HG02943 (cell line): ENCODE measurements around the gene UGT1A8.
"Not testable (repeated sequence)": the region's sequence is repeated elsewhere in the genome, so short reads cannot be mapped to it uniquely, and the experiment has no call there.

Experiments used
- ATAC-seq: cut with Tn5 transposase; IDR thresholded peaks from one replicate; pipeline ENCODE4 v1.9.1; 2021; ENCODE audit warnings: mild to moderate bottlenecking, low read depth, moderate library complexity; ENCODE audit not compliant: unreplicated experiment

The UGT1A8 gene

DNA sequence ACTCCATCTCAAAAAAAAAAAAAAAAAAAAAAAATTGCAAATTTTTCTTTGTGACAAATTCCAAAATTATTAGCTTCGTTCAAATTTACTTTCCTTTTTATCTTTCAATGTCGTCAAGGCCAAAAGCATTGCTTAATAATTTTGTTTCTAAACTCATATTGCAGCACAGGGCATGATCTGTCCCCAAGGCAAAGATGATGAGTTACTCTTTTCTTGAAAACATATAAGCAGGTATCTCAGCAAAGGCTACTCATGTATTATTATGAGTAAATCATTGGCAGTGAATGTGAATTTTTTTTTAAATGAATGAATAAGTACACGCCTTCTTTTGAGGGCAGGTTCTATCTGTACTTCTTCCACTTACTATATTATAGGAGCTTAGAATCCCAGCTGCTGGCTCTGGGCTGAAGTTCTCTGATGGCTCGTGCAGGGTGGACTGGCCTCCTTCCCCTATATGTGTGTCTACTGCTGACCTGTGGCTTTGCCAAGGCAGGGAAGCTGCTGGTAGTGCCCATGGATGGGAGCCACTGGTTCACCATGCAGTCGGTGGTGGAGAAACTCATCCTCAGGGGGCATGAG lies 64.2 kb downstream of the UGT1A8 start, which contains the start of gene UGT1A7:
Gene UGT1A7, plus strand, starts transcription at position 381 of the 579 bp plus-strand sequence. Its CDS starts 37 bp downstream, at position 418.
- no peak for ATAC-seq

DNA sequence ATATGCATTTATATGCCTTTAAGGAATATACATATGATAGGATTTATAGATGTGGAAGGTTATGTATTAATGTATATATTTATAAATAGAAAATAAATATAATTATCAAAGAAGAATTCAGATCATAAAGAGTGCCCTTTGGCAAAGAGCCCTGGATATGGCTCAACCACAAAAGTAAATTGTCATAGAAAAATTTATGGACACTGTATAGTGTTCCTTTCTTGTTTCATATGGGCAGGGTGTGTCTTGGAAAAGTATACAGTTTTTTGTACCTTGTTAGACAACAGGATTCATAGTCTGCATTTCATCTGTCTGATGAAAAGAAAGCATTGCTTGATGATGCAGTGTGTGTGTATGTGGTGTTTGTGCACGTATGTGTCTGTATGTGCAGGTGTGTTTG lies 67.2 kb downstream of the UGT1A8 start:
- no peak for ATAC-seq

DNA sequence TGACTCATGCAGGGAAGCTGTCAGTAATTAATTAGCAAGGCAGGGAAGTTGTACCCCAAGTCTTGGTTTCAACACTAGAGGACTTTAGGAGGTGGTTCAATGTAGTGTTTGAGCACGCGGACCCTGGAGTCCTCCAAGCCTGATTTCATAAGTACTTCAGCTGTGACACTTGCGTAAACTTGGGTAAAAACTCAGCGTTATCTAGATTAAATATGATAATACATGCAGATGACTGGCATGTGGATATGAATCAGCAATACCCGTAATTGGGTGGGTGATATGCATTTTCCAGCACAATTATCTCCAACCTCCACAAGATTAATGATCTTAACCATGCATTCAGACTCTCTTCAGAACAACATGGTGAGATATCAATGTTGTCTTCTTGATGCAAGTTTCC lies 69.5 kb downstream of the UGT1A8 start:
- no peak for ATAC-seq

DNA sequence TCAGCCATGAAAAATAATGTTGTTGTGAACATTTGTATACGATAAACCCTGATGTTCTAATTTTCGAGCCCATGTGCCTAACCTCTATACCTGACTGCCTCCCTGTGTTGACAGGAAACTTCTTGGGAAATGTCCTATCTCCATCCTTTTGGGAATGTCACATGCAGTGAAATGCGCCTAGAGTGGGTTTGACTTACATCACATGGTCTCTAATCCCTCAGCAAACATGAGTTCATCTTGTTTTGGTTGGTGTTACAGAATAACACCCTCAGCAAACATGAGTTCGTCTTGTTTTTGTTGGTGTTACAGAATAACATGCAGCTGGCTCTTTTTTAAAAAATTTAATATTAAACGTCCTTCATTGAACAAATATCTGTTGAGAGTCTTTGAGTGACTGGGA lies 70.9 kb downstream of the UGT1A8 start:
- ATAC-seq: no peak

DNA sequence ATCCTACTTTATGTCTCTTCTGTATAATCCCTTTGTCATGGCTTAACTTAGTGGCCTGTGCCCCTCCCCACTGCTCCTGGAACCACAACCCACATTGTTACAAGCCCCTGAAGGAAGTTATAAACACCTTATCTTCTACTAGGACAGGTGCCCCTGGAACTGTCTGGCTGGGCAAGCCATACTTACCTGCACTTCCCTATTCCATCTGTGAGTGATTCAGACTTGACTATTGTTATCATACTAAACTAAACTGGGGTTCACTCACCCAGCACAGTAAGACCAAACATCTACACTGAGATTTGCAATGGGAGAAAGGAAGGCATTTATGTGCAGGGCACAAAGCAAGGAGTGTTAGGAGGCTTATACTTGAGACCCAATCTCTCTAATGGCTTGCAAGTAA lies 71.6 kb downstream of the UGT1A8 start:
- ATAC-seq: no peak

DNA sequence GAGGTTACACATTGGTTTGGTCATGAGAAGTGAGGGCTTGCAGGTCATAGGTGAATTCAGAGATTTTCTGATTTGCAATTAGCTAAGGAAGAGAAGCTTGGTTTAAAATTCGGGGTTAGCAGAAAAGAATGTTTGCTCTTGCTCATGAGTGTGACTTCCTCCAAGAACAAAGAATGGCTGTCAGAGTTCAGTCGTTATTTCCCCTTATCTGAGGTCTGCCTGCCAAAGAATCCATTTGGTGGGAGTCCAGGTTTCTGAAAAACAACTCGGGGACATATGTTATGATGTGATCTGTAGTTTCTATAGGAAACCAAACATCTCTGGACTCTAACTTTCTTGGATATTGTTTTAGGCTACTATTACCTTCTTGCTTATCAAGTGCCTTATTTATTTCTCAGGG lies 72.1 kb downstream of the UGT1A8 start:
- no peak for ATAC-seq

- ATAC-seq: no peak
These were observed 73.0 kb downstream of the UGT1A8 start for GRCh38 chr2:233690444-233690843.

DNA sequence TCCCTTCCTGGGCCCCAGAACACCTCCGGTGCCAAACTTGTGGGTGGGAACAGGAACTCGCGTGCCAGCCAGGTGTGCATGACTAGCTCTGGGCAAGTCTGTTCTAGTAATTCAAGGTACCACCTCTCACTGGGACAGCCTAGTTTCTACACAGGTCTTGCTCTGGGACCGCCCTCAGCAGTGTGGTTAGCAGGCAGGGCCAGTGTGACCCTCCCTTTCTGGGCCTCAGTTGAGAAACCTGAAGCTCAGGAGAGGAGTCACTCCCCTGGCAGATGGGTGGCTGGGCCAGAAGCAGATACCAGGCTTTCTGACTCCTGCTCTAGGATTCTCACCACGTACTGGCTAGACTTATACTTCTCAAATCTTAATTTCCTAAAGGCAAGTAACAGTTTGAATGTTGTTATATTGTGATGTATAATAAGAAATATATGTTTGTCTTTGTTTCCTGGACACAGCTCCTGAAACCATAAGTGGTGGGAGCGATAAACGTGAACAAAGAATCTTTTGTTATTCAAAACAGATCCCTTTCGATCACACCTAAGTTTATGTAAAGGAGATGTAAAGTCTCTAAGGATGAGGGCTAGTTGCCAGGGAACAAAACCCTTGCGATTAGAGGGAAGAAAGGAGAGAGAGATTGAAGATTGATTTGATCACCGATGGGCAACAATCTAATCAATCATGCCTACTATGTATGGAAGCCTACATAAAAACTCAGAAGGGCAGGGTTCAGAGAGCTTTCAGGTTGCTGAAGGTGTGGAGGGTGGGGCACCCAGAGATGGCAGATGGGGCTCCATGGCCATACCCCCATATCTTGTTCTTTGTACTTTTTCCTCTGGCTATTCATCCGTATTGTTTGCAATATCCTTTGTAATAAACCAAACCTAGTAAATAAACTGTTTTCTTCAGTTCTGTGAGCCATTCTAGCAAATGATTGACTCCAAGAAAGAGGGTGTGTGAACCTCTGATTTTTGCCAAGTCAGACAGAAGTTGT lies 74.3 kb downstream of the UGT1A8 start:
- no peak for ATAC-seq

DNA sequence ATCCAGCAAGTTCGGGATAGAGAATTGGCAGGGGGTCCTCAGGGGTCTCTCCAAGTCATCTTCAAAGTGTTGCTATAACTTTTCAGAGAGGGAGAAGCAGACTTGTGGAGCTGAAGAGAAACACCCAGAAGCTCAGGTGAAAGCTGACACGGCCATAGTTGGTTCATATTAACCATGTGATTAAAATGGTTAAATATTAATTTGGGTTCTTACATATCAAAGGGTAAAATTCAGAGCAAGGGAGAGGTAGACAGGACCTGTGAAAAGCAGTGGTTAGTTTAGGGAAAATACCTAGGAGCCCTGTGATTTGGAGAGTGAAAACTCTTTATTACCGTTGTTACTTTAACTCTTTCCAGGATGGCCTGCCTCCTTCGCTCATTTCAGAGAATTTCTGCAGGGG lies 75.2 kb downstream of the UGT1A8 start, which contains the start of gene UGT1A6:
Gene UGT1A6, plus strand, starts transcription at position 243 of the 400 bp plus-strand sequence. Its CDS starts 115 bp downstream, at position 358.
- ATAC-seq: no peak

- no peak for ATAC-seq
These were observed 76.5 kb downstream of the UGT1A8 start for GRCh38 chr2:233693963-233694362.

GRCh38 chr2:233698740-233699139 lies 81.3 kb downstream of the UGT1A8 start:
- ATAC-seq: no peak

- no peak for ATAC-seq
These were observed 82.1 kb downstream of the UGT1A8 start for GRCh38 chr2:233699424-233700027.

DNA sequence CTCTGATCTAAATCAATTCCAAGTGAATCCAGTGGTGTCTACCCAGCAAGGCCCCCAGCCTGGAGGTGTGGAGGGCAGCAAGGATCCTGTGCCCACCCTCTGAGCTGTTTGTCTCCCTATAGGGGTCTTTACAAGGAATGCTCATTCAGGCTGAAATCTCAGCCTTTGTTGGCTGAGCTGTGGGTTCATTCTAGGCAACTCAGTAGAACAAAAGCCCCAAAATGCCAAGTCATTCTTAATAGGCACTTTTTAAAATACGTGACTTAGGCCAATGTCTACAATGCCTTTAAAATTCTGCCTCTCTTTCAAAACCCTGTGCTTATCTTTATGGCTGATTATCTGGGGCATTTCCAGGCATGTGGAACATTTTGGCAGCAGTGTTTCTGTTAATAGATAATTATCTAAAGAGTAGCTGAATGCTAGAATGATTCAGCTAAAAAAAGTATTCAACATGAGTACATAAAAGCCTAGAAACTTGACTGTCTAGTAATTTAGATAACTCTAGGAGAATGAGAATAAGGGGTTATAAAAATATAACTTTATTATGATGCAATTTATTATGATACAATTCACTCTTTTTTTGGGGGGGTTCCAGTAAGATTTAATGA lies 82.7 kb downstream of the UGT1A8 start:
- no peak for ATAC-seq

DNA sequence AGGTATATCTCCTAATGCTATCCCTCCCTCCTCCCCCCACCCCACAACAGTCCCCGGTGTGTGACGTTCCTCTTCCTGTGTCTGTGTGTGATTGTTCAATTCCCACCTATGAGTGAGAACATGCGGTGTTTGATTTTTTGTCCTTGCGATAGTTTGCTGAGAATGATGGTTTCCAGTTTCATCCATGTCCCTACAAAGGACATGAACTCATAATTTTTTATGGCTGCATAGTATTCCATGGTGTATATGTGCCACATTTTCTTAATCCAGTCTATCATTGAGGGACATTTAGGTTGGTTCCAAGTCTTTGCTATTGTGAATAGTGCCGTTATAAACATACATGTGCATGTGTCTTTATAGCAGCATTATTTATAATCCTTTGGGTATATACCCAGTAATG lies 83.4 kb downstream of the UGT1A8 start:
- ATAC-seq: not testable (repeated sequence)

DNA sequence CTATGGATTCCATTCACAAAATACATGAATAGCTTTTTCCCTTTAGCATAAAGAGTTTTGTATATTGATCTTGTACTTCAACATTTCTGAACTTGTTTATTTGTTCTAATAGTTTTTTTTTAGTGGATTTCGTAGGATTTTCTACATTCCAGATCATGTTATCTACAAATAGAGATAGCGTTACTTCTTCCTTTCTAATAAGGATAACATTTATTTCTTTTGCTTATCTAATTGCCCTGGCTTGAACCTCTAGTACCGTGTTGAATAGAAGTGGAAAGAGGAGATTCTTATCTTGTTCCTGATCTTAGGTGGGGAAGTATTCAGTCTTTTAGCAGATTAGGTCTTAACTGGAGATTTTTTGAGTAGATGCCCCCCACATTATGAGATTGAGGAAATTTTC lies 84.8 kb downstream of the UGT1A8 start:
- ATAC-seq: no peak

- ATAC-seq: no peak
These were observed 88.6 kb downstream of the UGT1A8 start for GRCh38 chr2:233705911-233706506.

DNA sequence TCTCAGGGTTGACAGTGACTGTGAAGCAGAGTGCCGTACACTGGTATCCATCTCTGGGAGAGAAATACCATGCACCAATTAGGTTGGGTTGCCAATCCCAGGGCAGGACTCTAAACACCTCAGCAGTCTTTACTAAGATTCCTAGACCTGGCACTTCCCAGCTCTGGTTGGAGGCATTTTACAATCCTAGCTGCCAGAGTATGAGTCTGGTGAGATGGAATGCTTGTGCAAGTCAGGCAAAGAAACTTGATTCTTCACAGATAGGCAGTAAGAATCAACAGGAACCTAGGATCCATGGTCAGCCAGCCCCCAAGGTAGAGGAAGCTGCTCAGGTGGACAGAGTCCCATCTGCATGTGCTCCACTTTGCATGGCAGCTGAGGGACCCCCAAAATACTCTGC lies 89.3 kb downstream of the UGT1A8 start:
- ATAC-seq: no peak

DNA sequence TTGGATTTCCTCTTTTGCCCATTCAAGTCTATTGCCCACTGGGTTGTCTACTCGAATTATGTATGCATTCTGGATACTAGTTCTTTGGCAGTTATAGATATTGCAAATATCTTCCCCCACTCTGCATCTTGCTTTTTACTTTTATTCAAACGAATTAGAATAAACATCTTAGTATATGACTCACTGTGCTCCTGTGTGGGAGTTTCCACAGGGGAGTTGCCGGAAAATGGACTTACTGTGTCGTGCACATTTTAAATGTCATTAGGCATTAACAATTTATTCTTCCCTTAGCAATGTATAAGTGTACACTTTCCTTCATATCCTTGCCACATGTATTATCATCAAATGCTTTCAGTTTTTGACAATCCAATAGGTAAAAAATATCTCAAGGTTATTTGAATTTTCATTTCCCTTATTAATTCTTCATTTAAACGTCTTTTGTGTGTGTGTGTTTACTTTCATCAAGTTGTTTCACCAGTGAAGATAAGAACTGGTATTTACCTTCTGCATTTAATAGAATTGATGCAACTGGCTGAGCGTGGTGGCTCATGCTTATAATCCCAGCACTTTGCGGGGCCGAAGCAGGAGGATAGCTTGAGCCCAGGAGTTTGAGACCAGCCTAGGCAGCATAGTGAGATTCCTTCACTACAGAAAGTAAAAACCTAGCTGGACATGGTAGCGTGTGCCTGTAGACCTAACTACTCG lies 90.7 kb downstream of the UGT1A8 start:
- ATAC-seq: no peak

GRCh38 chr2:233708942-233709341 lies 91.5 kb downstream of the UGT1A8 start:
- ATAC-seq: no peak
